ENCODE data around the gene ISCA2. TPM values are rescaled to one million over a fixed set of nuclear protein-coding genes. Genes with fewer than 3 reads are reported as not detected.

ISCA2 gene
- total RNA-seq, 1 donor from 2014 or later, result 31.4 TPM

DNA sequence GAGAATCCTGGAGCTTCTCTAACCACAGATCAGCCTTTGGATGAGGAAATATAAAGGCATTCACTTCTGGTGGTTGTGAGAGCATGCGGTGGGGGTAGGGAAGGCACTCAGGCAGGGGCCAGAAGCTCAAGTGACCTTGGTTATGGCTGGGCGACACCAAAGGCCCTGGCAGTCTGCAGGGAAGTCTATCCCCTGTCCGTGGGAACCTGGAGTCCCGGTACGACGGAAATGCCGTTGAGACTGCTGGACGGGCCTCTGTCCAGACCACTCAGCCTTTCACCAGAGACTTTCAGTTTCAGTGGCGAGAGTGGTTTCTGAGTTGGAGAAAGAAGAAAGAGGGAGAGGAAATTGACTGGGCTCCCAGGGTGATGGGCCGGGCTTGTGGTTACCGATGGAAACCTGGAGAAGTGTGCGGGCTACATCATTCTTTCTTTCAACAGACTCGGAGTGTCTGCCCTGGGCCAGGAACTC is 20.9 kb downstream of the ISCA2 start:
- peaks cover 4% of the 10 kb centered on the region for H3K27me3 Mint-ChIP-seq (ENCODE audit: unreplicated experiment)
- H3K9me3 Mint-ChIP-seq (ENCODE audit: unreplicated experiment), result no peaks in the 10 kb centered on the region
- peaks cover 10% of the 10 kb centered on the region for H3K4me1 Mint-ChIP-seq (ENCODE audit: unreplicated experiment)
- DNase-seq (ENCODE audit: low spot score), result no peak
- H3K36me3 Mint-ChIP-seq (ENCODE audit: low read depth, unreplicated experiment), result no peaks in the 10 kb centered on the region
- TF ChIP-seq, protein P1, sequence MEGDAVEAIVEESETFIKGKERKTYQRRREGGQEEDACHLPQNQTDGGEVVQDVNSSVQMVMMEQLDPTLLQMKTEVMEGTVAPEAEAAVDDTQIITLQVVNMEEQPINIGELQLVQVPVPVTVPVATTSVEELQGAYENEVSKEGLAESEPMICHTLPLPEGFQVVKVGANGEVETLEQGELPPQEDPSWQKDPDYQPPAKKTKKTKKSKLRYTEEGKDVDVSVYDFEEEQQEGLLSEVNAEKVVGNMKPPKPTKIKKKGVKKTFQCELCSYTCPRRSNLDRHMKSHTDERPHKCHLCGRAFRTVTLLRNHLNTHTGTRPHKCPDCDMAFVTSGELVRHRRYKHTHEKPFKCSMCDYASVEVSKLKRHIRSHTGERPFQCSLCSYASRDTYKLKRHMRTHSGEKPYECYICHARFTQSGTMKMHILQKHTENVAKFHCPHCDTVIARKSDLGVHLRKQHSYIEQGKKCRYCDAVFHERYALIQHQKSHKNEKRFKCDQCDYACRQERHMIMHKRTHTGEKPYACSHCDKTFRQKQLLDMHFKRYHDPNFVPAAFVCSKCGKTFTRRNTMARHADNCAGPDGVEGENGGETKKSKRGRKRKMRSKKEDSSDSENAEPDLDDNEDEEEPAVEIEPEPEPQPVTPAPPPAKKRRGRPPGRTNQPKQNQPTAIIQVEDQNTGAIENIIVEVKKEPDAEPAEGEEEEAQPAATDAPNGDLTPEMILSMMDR (IDR thresholded peaks at IDR 0.05; ENCODE audit: unreplicated experiment), result no peak
- H3K4me3 Mint-ChIP-seq (ENCODE audit: unreplicated experiment), result no peak overlapping the region
- no peak overlapping the region for H3K27ac Mint-ChIP-seq (ENCODE audit: unreplicated experiment)

DNA sequence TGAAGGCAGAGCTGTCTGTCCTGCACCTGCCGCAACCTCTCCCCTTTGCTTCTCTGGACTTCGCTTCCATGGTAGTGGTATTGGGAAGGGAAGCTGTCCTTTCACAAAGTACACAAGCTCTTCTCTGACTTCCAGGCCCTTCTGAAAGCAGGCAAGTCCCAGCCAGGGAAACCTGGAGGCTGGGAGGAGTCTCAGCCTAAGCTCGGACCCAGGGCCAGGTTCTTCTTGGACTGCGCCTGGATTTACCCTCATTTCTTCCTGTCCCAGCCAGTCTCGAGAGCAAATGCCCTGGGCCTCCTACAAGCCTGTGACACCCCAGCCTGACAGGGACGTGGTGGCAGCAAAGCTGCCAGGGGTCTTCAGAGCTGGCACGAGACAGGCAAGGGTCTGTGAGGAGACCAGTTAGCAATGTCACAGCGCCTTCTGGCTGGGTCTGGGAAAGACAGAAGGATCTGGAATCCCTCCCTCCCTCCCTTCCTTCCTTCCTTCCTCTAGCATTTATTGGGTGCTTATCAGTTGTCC is 22.4 kb downstream of the ISCA2 start:
- H3K4me1 Mint-ChIP-seq (ENCODE audit: unreplicated experiment), result peaks cover 10% of the 10 kb centered on the region
- DNase-seq (ENCODE audit: low spot score), result no peak
- H3K36me3 Mint-ChIP-seq (ENCODE audit: low read depth, unreplicated experiment), result no peaks in the 10 kb centered on the region
- no peaks in the 10 kb centered on the region for H3K9me3 Mint-ChIP-seq (ENCODE audit: unreplicated experiment)
- H3K27me3 Mint-ChIP-seq (ENCODE audit: unreplicated experiment), result peaks cover 5% of the 10 kb centered on the region
- H3K27ac Mint-ChIP-seq (ENCODE audit: unreplicated experiment), result no peak overlapping the region
- TF ChIP-seq, protein P1 (IDR thresholded peaks at IDR 0.05; ENCODE audit: unreplicated experiment), result no peak
- H3K4me3 Mint-ChIP-seq (ENCODE audit: unreplicated experiment), result no peak overlapping the region

DNA sequence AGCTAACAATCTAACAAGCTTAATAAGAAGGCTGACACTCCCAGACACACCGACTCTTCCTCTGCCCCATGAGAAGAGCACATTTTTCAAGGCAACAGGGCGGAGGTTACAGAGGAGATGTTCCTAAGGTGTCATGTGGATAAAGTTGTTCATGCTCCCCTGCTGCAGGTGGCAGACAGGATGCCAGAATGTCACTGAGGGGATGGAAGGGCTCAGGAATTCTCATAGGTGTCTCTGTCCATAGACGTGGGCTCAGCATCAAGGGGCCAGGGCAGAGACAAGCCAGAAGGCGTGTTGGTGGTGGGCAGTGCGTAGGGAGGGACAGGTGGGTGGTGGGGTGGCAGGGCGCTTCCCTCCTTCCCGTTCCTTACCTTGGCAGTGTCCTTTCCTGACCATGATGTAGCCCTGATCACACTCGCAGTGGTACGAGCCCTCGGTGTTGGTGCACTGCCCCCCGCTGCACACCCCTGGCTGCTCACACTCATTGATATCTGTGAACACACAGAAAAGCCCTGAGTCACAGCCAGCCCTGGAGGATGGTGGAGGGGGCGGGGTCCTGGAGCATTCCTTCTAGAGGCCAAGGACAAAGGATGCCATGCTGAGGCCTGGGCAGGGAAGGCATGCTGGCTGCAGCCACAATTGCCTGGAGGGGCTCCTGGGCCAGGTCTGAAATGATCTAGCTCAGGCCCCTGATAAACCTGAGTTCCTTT is 23.0 kb downstream of the ISCA2 start:
- no peak overlapping the region for H3K27ac Mint-ChIP-seq (ENCODE audit: unreplicated experiment)
- no peak for DNase-seq (ENCODE audit: low spot score)

DNA sequence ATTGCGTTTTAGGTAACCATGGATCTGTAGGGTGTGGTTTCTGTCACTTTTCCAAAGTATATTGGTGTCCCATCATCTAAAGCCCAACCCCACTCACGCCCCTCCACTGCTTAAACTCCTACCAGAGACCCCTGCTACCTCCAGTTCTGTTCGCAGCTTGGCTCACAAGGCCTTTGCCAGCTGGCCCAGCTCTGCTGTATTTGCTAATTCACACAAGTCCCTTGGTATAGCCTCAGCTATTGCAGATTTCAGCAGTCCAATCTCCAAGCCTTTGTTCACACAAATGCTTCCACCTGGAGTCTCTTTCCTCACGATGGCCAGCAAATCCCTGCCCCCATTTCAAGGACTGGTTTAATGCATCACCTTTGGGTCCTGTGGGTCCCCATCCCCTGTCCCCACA is 24.2 kb downstream of the ISCA2 start:
- Mint-ChIP-seq H3K36me3 (ENCODE audit: low read depth, unreplicated experiment) (no peaks in the 10 kb centered on the region), H3K9me3 (ENCODE audit: unreplicated experiment) (no peaks in the 10 kb centered on the region), H3K27ac (ENCODE audit: unreplicated experiment) (no peak overlapping the region), H3K27me3 (ENCODE audit: unreplicated experiment) (peaks cover 1% of the 10 kb centered on the region), H3K4me3 (ENCODE audit: unreplicated experiment) (no peak overlapping the region), H3K4me1 (ENCODE audit: unreplicated experiment) (peaks cover 10% of the 10 kb centered on the region)
- DNase-seq (ENCODE audit: low spot score), result no peak
- TF ChIP-seq, protein P1 (IDR thresholded peaks at IDR 0.05; ENCODE audit: unreplicated experiment), result no peak

More for the DNA sequence above, 23.0 kb downstream of the ISCA2 start:
- Mint-ChIP-seq H3K4me1 (ENCODE audit: unreplicated experiment) (peaks cover 10% of the 10 kb centered on the region), H3K4me3 (ENCODE audit: unreplicated experiment) (no peak overlapping the region), H3K36me3 (ENCODE audit: low read depth, unreplicated experiment) (no peaks in the 10 kb centered on the region), H3K27me3 (ENCODE audit: unreplicated experiment) (peaks cover 1% of the 10 kb centered on the region), H3K9me3 (ENCODE audit: unreplicated experiment) (no peaks in the 10 kb centered on the region)
- TF ChIP-seq, protein P1 (IDR thresholded peaks at IDR 0.05; ENCODE audit: unreplicated experiment), result no peak

DNA sequence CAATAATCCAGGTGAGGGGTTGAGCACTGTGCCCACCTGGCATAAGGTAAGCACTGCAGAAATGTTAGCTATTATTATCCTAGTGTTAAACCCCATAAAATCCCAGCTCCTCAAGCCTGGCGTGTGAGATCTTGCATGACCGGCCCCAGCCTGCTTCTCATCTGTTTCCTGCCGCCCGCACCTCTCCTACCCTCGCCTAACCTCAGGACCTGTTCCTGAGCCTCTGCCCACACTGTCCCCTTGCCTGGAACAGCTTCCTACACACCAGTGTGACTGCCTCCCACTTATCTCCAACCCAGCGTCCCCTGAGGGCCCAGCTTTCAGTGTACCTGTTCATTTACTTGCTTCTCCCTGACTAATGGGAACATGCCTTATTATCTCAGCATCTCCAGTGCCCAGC is 24.7 kb downstream of the ISCA2 start:
- Mint-ChIP-seq H3K27ac (ENCODE audit: unreplicated experiment) (no peak overlapping the region), H3K27me3 (ENCODE audit: unreplicated experiment) (peaks cover 3% of the 10 kb centered on the region), H3K4me3 (ENCODE audit: unreplicated experiment) (no peak overlapping the region), H3K4me1 (ENCODE audit: unreplicated experiment) (peaks cover 10% of the 10 kb centered on the region), H3K9me3 (ENCODE audit: unreplicated experiment) (no peaks in the 10 kb centered on the region), H3K36me3 (ENCODE audit: low read depth, unreplicated experiment) (no peaks in the 10 kb centered on the region)
- TF ChIP-seq, protein P1 (IDR thresholded peaks at IDR 0.05; ENCODE audit: unreplicated experiment), result no peak
- no peak for DNase-seq (ENCODE audit: low spot score)

Data from endothelial cell (in vitro differentiated cells).